ENCODE measurements around the gene ADAM29.

GRCh38 chr4:174948826-174949225 is 30.7 kb downstream of the ADAM29 start:
- TF ChIP-seq POLR2A (IDR thresholded peaks at IDR 0.05) = no peak
- TF ChIP-seq POLR2AphosphoS5 (IDR thresholded peaks at IDR 0.05) = no peak
- no peak for TF ChIP-seq CTCF (IDR thresholded peaks at IDR 0.05)
